ENCODE measurements around the gene FUOM.

The FUOM gene

GRCh38 chr10:133349577-133350011 lies 8.2 kb downstream of the FUOM start:
- DNase-seq = no peak

DNA sequence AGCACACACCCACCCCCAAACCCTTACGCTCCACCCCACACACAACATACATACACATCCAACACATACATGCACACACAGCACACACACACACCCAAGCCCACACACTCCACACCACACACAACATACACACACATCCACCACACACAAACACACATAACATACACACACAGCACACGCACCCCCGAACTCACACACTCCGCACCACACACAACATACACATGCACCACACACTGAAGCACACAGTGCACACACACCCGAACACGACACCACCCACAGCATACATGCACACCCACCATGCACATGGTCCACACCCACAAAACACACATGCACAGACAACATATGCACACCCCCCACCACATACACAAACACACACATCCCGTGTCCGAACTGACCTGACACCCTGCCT lies 8.7 kb downstream of the FUOM start:
- DNase-seq = no peak

- DNase-seq = no peak
Measured at GRCh38 chr10:133347710-133348517, 9.9 kb downstream of the FUOM start.

GRCh38 chr10:133346413-133346812 lies 11.4 kb downstream of the FUOM start:
- no peak for DNase-seq

DNA sequence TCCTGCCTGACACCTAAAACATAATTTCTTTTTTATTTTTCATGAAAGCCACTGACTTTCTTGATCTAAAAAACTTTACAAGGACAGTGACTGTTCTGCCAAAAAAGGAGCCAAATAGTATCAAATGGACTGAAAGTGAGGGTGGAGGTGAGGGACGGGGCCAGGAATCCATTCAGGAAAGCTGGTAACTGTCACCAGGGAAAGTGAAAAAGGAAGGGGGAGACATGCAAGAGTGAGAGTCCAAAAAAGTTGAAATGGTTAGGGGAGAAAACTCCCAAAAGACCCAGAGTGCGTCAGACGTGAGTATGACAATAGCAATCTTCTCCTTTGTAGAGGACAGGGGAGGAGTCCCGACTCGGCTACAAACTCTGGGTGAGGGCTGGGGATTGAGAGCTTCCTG lies 13.6 kb downstream of the FUOM start:
- no peak for DNase-seq

DNA sequence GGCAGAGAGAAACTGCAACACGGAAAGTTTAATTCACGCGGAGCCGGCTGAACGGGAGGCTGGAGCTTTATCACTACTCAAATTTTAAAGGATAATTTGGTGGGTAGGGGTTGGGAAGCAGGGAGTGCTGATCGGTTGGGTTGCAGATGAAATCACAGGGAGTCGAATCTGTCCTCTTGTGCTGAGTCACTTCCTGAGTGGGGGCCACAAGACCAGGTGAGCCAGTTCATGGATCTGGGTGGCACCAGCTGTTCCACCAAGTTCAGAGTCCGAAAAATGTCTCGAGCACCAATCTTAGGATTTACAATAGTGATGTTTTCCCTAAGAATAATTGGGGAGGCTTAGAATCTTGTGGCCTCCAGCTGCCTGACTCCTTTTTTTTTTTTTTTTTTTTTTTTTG lies 14.3 kb downstream of the FUOM start:
- DNase-seq = no peak

DNA sequence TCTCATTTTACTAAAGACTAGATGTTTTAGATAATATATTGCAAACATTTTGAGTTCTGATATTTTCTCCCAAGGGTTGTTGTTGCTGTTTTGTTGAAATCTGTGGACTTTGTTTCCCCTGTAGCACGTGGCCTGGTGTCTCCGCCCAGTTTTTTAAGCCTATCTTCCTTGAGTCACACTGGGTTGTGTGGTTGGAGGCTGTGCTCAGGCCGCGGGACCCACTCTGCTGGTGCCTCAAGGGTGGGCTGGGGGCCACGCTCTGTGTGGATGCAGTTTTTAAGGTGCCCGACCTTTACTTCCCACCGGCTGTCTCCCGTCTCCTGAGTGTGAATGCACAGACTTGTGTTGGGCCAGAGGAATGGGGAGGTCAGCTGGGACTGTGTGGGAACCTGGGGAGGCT lies 14.9 kb downstream of the FUOM start:
- DNase-seq = no peak

DNA sequence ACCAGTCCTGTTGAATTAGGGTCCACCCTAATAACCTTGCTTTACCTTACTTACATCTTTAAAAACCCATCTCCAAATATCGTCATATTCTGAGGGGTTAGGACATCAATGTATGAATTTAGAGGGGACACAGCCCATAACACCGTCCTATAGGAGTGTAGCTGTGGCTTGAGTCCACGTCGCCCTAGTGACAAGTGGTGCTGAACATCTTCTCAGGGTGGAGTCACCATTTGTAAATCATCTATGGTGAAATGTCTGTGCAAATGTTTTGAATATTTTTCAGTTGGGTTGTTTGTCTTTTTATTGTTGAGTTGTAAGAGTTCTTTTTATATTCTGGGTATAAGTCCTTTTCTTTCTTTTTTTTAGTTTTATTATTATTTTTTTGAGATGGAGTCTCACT lies 15.8 kb downstream of the FUOM start:
- DNase-seq = no peak

DNA sequence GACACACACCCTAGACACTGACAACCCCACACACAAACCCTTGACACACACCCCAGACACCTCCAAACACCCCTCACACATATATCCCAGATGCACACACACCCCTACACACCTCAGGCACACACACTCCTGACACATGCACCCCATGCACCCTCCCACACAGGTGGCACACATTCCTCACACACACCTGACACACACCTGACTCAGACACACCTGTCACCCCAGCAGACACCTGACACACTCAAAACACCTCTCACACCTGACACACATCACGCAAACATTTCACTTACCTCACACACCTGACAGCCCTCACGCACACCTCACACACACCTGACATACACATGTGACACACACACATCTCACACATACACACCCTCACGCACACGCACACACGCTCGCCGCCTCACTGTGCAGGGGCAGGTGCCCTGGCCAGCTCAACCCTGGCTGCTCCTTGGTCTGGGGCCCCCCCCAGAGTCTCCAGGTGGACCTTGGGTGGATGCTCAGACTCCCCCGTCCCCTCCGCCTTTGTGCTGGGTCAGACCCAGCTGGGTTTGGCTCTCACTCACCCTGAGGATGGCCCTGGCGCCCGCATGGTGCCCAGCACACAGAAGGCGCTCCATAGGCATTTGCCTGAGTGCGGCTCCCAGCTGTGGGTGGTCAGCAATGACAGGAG lies 18.0 kb downstream of the FUOM start:
- DNase-seq = no peak

DNA sequence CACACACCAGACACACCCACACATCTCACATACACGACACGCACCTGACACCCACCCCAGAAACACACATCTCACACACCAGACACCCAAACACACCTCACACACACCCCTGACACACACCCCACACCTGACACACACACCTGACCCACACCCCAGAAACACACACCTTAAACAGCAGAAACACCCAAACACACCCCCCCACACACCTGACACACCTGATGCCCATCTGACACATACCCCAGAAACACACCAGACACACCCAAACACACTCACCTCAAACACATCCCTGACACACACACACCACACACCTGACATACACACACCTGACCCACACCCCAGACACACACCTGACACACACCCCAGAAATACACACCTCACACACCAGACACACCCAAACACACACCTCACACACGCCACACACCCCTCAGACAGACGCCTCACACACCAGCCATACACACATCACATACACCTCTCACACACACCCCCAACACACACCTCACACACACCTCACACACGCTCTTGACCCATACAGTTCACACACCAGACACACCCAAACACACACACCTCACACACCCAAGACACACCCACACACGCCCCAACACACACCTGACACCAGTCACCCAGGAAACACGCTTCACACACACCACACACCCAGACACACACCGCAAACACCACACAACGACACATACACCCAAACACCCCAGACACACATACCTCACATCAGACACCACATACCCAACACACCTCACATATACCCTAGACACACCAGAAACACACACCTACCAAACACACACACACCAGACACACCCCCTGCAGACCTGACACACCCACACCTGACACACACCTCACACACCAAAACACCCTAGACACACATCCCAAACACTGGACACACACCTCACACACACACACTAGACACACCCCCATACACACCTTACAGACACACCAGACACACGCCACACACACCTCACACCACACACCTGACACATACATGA lies 19.4 kb downstream of the FUOM start:
- DNase-seq = no peak

DNA sequence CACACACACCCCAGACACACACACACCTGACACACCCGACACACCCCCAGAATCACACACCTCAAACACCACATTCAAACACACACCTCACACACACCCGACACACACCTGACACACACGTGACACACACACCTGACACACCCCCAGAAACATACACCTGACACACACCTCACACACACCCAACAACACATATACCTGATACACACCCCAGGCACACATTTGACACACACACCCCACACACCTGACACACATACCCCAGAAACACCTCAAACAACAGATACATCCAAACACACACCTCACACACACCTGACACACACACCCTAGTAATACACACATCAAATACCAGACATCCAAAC lies 20.5 kb downstream of the FUOM start:
- DNase-seq = no peak

DNA sequence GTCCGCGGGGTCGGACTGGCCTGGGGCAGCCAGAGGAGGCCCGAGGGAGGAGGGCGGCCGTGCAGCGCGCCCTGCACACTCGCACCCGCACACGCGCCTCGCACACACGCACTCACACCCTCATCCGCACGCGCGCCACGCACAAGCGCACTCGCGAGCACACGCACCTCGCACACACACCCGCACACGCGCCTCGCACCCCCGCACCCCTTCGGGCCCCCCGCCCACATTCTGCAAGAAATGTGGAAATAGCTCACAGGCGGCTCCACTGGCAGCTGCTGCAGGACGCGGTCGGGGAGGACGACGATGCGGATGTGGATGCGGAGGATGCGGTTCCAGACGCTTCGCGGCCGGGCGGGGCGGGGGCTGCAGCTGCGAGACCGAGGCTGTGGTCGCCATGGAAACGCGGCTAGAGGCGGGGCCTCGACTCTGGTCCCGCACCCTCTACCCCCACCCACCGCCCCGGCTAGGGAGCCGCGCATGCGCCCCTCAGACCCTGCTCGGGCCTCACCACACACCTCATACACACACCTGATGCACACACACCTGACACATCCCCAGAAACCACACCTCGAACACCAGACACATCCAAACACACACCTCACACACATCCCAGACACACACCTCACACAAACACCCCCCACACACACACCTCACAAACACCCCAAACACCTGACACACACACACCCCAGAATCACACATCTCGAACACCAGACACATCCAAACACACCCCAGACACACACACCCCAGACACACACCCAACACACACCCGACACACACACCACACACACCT lies 21.0 kb downstream of the FUOM start, which contains the start of gene CALY:
Gene CALY, minus strand, starts transcription at position 320 of the 793 bp plus-strand sequence. CDS start 7,907 bp downstream, outside the sequence.
- DNase-seq = no peak

- DNase-seq = no peak
Measured at GRCh38 chr10:133336118-133336576, 21.7 kb downstream of the FUOM start.

- peak in 1 of 2 experiments; percentile 9 for DNase-seq
Measured at GRCh38 chr10:133335246-133336117, 22.3 kb downstream of the FUOM start.

DNA sequence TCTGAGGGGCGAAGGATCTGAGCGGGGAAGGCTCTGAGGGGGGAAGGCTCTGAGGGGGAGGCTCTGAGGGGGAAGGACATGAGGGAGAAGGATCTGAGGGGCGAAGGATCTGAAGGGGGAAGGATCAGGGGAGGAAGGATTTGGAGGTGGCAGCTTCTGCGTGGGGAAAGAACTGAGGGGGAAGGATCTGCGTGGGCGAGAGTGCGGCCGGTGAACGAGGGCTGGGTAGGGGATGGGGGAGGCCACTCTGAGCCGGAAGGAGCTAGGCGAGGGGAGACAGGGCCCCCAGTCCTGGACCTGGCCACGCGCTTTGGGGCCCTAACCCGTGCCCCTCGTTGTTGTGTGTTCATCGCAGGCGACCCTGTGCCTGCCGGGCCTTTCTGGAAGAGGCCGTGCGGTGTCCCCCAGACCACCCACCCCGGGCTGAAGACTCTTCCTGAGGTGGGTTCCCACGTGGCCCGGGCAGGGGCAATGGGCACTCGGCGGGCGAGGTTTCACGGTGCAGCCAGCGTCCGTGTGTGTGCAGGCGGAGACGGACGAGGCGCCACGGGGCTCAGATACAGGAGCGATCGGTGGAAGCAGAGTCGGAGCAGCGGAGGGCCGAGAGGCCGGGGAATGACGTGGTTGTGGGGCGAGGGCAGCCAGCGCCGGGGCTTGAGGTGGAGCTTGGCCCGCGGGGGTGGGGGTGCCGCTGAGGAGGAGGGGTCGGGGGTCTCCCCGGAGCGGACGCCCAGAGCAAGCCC lies 23.1 kb downstream of the FUOM start:
- DNase-seq = no peak

- no peak for DNase-seq
Measured at GRCh38 chr10:133332936-133333699, 24.7 kb downstream of the FUOM start.

DNA sequence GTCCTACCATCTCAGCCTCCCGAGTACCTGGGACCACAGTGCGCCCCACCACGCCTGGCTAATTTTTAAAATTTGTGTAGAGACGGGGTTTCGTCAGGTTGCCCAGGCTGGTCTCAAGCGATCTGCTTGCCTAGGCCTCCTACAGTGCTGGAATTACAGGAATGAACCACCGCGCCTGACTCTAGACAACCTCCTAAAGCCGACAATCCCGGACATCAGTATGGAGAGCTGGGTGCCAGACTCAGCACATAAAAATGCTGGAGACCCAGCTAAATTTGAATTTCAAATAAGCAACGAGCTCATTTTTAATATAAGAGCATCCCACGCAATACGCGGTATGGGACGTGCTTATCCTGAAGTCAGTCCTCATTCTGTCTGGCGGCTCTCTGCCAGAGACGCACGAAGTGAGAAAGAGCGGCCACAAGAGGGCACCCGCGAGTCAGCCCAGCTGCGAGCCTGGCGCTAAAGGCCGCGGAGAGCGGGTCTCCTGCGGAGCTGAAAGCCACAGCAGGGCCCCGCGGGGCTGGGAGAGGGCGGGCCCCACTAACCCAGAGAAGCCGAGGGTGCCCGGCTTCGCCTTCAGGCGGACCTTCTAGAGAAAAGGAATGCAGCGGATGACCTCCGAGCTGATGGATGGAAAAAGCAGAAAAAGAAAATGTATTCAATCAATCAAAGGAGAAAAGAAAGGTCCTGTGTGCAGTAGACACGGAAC lies 28.2 kb downstream of the FUOM start:
- DNase-seq = peak in 1 of 2 experiments; percentile 57
